ENCODE results near the gene TNFRSF4.

The TNFRSF4 gene

DNA sequence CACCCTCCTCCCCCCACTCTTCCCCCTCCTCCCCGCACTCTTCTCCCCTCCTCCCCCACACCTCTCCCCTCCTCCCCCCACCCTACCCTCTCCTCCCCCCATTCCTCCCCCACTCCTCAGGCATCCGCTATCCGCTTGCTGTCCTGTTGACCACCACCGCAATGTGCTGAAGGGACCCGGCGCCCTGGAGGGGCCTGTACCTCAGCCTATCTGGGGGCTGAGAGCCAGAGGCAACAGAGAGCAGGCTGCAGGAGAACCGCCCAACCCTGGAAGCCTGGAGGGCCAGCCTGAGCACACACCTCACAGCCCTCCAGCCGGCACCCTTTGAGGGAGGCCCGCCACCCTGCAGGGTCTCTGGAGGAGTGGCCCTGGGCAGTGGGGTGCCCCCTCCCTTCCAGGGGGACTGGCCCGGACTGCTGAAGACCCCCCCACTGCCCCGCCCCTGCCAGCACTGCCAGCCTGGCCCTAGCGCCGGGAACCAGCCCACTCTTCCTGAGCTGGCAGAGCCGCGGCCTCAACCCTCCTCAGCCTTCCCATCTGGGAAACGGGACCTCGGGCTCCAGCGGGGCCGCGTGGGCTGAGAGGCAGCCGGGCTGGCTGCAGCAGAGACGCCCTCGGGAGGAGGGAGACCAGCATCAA is 31.3 kb upstream of the TNFRSF4 start:
- DNase-seq, result no peak

DNA sequence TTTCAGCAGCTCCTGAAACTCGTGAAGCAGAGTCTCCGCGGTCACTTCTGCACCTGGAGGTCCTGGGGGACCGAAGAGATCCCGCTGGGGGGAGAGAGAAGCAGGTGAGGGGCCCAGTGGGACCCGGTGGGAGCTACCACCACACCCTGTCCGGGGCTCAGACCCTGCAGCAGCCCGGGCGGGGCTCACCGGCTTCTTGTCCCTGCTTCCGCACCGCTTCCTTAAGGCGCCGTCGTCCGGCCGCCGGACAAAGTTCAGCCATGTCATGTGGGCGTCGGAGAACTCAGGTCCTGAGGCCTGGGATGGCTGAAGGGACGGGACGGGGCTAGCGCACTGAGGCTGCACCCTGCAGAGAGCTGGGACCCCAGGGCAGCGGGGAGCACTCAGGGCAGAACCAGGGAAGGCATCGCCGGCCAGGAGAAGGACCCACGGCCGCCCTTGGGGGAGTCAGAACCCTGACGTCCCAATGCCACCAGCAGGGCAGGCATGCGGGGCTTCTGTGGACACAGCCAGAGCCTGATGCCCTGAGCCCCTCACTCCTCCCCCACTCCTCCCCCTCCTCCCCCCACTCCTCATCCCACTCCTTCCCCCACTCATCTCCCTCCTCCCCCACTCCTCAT is 30.3 kb upstream of the TNFRSF4 start:
- no peak for DNase-seq

DNA sequence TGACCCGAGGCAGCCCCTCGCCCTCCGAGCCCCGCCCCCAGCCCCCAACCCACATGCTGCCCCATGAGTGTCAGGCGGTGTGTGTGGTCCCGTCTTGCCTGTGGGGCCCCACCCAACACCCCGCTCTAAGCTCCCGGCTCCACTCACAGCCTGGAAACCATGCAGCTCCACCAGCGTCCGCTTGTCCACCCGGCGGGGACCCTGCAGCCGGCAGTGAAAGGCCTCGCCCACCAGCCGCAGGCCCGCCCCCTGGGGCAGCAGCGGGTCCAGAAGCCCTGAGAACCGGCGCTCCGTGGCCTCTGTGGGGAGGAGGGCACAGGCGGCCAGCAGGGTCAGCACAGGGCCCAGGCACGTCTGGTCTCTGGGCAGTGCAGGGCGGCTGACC is 29.8 kb upstream of the TNFRSF4 start:
- no peak for DNase-seq

DNA sequence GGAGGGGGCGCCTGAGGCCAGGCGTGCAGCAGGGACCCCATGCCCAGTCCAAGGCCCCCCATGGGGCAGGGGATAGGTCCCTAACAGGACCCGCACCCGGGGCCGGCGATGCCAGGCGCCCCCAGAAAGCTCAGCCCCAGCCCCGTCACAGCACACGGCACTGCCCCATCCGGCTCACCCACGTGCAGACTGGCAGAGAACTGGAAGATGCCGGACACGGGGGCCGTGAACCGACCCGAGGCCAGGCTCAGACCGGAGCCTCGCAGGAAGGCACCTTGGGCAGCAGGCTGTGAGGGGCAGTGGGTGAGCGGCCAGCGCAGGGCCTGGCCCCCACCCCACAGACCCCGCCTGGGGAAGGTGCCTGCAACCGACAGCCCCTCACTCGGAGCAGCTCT is 29.3 kb upstream of the TNFRSF4 start:
- no peak for DNase-seq

DNA sequence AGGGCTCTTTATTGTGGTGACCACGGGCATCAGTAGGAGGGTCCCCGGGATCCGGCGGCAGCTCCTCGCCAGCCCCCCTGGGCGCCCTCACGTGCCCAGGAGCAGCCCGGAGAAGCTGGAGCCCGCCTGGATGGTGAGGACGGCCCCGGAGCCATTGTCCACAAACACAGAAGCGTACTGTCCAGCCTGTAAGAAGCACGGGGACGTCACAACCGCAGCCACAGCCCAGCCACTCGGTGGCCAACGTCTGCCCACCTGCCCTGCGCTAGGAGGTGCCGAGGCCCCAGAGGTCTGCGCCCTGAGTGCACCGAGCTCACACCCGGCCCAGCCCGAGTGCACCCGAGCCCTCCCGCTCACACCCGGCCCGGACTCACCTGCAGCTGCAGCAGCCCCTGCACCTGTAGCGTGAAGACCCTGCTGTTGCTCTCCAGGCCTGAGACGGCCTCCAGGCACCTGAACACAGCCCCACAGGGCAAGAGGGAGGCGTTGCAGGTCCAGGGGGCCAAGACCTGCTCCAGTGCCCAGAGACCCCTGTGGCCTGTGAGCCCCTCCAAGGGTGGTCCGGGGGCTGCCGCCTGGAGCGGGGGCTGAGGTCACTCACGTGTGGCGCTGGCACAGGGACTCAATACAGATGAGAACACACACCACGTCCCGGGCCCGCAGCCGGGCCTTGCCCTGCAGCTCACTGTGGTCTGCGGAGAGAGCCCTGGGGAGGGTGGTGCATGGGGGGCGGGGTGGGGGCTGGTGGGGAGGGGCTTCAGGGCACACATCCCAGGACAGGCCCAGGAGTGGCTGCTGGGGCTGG is 28.7 kb upstream of the TNFRSF4 start:
- no peak for DNase-seq

DNA sequence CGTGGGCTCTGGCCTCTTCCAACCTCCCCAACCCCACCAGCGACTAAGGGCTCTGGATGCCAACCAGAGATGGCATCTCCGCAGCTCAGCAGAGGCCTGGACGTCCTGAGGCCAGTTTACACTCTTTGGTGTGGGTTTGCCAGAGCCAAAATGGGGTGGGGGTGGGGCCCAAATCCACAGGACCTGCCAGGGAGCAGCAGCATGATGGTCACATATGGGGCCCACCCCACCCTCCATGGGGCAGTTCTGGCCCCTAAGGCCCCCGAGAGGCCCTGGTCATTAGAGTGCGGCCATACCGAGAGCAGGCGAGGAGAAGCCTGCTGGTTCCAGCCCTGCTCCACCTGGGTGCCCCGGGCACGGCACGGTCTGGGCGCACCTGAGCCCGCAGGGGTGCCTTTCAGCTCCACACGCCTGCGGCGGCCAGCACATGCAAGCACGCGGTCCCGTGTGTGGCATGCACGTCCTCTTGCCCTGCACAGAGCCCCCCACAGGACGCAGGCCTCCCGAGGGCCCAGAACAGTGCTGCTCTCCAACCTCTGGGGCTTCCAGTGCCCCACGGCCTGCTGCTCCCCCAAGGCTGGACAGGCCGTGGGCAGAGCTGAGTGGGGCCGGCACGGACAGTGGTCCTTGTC is 27.8 kb upstream of the TNFRSF4 start:
- no peak for DNase-seq

DNA sequence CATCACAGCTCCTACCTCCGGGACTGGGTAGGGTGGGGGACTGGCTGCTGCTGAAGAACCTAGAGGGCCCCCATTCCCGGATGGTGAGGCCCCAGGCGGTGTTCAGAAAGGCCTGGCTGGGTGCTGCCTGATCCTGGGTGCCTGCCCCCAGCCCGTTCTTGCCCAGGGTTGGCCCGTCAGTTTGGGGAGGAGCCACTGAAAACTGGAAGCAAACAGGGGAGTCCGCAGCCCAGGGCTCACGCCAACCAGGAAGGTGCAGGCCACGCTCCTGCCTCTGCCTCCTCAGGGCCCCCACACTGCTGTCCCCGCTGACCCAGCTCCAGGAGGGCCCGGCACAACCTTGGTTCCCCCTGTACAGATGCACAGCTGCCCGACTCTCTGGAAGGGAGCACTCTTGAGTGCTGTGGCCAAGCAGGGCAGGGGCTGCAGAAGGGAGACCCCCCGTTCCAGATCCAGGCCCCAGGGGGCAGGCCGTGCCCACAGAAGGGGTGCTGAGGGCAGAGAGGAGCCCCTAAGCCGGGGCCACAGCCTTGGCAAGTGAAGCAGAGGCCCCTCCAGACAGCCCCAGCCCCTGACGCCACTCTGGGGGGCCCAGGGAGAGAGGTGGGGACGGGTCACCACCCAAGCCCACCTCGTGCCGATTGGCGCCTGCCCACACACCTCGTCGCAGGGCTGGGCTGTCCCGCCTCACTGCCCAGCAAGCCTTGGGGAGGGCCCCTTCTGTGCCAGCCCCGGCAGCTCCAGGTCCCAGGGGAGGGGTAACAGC is 27.1 kb upstream of the TNFRSF4 start:
- no peak for DNase-seq

DNA sequence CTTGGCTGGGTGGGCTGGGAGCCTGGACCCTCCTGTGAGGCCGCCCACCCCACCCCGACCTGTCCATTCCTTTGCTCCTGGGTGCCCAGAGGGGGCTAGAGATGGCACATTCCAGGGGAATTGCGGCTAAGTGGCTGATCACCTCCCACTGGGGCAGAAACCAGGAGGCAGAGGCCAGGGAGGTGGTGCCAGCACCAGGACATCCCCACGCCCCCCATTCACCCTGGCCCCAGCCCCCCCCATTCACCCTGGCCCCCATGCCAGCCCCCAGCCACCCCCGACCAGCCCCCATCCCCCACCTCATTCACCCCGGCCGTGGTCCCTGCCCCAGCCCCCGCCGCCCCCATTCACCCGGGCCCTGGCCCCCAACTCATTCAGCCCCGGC is 26.4 kb upstream of the TNFRSF4 start:
- no peak for DNase-seq

DNA sequence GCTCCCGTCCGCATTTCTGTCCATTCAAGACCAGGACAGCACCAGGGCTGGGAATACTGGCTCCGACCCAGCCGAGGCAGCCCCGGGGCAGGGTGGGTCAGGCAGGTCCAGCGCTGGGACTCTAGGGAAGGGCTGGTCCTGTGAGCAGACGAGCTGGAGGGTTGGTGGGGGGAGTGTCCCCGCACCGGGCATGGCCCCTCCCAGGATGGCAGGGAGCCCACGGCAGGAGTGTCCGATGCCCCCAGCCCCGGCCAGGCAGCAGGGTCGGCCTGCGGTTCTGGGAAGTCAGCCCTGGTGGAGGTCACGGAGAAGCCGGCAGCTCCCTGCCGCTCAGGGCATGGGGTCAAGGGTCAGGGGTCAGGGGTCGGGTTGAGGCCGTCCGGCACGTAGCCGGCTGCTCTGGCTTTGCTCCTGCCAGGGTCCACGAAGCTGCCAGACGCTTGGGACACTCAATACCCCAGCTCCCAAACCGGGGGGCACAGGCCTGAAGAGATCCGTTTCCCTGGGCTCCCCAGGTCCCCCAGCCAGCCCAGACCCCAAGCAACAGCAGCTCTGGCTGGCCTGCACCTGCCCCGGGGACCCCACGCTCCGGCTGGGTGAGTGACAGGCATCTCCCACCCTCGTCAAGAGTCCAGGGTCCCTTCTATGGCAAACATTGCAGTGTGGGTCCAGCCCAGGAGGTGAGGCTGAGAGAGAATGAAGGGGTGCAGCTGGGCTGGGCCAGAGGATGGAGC is 25.8 kb upstream of the TNFRSF4 start:
- DNase-seq, result no peak

DNA sequence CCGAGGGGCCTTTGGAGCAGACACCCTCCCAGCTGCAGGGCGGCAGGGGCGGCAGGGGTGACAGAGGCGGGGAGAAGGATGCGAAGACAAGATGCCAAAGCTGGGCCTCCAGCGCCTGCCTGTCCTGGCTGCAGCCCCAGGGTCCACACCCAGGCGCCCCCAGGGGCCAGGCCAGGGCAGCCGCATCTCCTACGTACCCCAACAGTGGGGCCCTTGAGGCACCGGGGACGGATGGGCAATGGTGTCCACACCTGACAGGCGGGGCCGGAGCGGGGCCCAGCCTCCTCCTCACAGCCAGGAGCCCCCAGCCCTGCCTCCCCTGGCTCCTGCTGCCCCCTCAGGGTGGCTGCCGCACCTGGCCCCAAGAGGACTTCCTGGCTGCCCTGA is 25.3 kb upstream of the TNFRSF4 start:
- no peak for DNase-seq

DNA sequence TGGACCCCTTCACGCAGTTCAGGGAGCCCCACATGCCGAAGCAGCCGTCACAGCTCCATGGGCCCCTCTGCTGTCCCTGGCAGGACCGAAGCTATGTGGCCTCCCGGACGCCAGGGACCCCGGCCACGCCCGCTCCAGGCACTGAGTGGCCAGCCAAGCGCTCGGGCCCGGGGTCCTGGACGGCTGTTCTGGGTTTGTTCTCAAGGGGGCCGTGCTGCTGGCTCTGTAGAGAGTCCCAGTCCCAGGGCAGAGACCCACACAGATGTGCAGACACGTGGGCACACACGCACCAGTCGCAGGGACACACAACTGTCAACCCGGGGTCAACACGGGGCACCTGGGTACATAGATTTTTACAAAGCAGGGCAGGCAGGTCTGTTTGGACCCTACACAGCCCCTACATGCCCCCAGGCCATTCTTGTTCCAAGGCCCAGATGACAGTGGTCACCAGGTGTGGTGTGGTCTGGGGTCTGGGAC is 24.8 kb upstream of the TNFRSF4 start:
- no peak for DNase-seq

DNA sequence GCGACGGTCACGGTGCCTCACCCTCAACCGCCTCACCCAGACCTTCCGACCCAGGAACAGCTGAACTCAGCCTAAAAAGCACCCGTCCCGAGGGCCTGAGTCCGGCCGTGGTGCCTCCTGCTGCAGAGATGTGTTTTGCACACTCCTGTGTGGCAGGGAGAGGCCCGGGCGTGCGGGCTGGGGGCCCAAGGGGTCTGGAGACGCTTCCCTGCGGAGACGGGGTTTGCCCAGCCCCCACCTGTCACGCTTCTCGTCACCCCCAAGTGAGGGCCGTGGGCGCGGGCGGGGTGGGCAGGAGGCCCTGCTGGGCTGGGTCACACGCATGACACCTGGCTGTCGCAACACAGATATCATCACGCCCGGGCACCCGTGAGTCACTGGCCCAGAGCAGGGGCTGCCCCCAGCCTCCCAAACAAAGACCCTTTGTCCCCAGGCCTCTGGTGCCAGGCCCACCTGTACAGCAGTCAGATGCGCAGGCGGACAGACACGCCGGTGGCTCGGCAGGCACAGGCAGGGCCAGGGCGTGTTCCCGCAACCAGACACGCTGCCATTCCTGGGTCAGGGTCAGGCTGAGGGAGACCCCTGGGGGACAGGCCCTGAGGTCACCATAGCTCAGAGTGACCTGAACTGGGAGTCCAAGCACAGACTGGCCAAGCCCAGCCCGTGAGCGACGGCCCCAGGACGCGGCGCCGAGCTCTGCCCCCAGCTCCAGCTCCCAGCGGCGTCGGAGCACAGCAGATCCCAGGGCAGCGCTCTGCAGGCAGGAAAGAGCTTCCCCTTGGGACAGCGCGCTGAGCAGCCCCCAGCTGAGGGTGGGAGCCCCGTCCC is 24.1 kb upstream of the TNFRSF4 start:
- DNase-seq, result no peak

DNA sequence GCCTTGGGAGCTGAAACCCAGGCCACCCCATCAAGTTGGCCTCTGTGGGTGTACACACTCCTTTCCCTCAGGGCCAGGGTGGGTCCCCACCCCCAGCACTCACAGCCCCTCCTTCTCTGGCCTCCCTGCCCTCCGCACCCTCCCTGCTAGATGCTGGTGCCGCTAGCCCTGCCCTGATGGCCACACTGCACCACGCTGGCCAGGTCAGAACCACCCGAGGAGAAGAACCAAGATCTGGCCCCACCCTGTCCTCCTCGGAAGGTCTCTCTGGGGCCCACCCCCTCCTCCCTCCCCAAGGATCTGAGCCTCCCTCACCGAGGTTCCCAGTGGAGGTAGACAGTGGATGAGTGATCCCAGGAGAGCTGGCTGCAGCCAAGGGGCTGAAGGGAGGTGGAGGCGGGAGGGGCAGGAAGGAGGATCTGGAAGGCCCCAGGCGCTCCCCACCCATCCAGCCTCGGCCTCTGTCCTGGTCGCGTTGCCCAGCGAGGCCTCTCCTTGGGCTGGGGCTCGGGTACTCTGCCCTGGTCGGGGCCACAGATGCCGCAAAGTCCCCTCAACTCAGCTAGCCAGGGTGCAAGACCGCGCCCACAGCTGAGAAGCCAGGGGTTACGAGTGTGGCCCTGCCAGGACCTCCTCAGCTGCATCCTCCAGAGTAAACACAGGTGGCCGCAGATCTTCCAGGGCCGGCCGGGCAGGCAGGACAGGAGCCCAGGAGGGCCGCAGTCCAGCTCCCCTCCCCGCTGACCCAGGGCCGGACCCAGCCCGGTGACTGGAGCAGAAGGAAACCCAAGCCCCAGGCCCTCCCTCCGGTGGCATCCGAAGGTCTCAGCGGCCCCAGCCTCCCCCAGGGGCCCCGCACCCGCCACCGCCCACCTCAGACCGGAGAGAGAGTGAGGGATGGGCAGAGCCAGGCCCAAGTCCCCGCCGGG is 23.3 kb upstream of the TNFRSF4 start:
- DNase-seq, result no peak

DNA sequence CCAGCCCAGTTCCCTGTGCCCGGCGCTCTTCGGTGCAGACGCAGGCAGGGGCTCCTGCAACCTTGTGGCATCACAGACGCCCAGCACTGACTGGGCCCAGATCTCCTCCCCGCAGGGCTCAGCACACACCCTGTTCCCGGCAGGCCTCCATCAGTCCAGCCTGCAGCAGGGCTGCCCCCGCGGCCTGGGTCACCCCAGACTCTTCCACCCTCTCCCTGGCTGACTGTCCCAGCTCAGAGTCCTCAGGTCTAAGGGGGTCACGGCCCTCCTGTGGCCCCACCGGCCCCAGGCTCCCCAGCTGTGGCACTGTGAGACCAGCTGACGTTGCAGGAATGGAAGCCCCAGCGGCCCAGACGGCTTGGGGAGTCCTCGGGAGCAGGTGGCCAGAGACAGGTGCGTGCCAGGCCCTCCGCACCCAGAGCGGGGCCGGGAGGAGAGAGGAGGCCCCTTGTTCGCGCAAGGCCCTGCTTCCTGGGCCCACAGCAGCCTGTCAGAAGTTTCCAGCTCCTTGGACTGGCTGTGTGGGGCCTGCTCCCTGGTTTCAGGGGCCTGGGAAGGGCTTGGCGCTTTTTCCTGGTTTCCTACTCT is 22.3 kb upstream of the TNFRSF4 start:
- DNase-seq, result no peak

DNA sequence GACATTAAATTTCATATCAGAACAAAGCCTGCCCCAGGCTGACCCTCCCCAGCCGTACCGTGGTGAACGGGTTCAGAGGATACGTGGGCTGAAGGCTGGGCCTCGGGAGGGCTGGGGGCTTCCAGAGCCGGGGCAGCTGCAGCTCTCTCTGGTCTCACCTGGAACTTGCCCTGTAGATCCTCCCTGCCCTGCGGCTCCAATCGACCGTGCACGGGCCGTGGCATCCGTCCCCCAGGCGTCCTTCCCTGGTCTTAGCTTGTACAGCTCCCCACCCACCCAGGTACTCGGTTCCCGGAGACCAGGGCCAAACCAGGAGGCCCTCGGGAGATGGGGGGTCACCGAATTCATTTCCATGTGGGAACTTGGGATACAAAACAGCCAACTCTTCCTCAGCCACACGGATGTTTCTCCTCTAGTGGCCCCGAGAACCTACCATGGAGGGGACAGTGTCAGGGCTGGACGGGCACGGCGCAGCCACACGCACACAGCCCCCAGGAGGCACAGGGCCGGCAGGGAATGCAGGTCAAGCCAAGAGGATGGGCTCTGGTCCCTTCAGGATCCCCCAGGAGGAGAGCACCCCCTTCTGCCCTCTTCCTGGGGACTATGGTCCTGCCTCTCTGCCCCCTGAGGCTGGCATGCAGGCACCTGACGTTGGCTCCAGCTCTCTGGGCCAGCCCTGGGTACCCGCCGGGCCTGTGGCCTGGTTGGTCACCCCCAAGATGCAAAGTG is 21.2 kb upstream of the TNFRSF4 start:
- no peak for DNase-seq

DNA sequence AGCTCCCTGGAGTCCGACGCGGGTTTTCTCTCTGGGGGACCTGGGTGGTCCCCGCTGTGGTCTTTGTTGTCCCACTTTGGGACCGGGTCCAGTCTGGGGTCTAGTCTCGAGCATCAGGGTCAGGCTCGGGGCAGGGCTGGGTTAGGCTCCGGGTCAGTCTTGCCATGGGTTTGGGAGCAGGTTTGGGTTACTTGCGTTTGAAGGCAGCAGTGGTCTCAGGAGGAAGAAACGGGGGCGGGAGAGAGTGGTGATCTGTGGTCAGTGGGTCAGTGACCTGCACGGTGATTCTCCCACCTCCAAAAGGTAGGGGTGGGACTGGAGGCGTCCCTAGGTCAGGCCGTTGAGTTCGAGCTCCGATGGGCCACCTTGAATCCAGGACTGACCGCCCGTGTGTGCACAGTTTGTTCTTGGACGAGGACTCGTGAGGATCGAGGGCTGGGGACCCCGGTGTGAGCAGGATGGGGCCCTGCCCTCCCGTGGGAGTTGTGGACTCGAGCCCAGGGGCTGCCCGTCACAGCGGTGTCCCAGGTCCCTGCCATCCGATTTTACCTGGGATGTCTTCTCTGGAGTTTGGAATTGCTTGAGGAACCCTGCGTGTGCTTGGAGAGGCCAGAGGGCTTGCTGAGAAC is 20.3 kb upstream of the TNFRSF4 start:
- no peak for DNase-seq

DNA sequence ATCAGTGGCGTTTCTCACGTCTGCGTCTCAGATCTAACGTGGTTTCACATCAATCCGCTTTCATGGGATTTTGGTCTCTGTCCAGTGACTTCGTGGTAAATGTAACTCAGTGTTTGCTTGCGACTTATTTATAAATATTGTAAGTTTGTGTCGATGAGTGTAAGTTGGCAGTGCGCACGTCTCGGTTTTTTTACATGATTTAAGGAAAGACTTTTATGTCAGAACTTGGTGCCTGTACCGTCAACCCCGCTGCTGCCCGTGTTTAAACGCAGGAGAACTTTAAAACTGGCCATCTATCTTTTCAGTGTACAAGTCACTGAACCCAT is 19.6 kb upstream of the TNFRSF4 start:
- DNase-seq, result no peak

DNA sequence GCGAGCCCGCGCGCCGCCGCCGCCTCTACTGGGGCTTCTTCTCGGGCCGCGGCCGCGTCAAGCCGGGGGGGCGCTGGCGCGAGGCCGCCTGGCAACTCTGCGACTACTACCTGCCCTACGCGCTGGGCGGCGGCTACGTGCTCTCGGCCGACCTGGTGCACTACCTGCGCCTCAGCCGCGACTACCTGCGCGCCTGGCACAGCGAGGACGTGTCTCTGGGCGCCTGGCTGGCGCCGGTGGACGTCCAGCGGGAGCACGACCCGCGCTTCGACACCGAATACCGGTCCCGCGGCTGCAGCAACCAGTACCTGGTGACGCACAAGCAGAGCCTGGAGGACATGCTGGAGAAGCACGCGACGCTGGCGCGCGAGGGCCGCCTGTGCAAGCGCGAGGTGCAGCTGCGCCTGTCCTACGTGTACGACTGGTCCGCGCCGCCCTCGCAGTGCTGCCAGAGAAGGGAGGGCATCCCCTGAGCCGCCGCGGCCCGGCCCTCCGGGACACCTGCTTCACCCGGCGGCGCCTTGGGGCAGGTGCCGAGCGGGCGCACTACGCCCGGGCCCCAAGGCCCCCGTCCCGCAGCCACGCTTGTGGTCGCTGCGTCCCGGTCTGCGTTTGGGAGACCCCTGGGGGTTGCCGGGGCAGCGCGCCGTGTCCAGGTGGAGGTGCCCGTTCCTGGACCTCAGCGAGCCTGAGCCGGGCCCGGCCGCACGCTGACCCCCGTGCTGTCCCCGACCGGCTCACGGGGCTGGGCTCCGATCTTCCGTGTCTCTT is 19.0 kb upstream of the TNFRSF4 start:
- no peak for DNase-seq
